Measurements from ENCODE around the gene MMADHC. TPM values are rescaled to one million over a fixed set of nuclear protein-coding genes. Genes with fewer than 3 reads are reported as not detected.

MMADHC gene
- total RNA-seq, 1 experiment from 2014 or later = 135 TPM

DNA sequence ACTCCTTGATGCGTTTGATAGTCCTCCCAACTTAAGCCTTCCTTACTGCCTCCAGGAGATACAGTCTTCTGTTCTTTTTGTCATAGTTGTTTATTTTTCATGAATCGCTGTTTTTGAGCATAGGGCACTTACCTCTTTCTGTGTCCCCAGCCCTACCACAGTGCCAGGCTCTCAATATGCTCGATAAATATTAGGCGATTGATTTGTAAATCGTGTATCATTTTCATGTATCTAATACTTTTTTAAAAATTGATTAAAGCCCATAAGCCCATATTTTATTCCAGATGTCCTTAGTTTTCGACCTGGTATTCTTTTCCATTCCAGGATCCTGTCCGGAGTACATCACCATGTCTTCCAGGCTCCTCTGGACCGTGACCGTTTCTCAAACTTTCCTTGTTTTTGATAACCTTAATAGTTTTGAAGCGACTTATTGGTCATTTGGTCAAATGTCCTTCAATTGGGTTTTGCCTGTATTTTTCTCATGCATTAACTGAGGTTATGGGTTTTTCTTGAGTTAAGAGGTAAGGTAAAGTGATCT is 444 bp upstream of the MMADHC start:
- ChIA-PET CTCF (interaction anchor here (0.9 kb wide), 1 partner anchor 14 kb away, joined by 4 read pairs; no protein-coding TSS in a partner anchor), POLR2A (ENCODE audit: unreplicated experiment) (interaction anchor here (0.6 kb wide), 1 partner anchor 578 kb away, joined by 3 read pairs; no protein-coding TSS in a partner anchor)
- Histone ChIP-seq H3K9me3 (ENCODE audit: insufficient read depth, low read depth) (no peaks in the 10 kb centered on the region), H4K20me1 (ENCODE audit: insufficient read depth) (no peaks in the 10 kb centered on the region), H3F3A (ENCODE audit: insufficient read depth, low read depth) (no peaks in the 10 kb centered on the region), H3K4me1 (replicated peaks; ENCODE audit: insufficient read depth) (peaks cover 16% of the 10 kb centered on the region), H3K27ac (no peak overlapping the region), H3K79me2 (ENCODE audit: low read depth) (peaks cover 41% of the 10 kb centered on the region), H3K36me3 (ENCODE audit: low read depth) (peaks cover 10% of the 10 kb centered on the region; the same call in 1 of the 2 replicates), H3K4me3 (peak overlapping the region; percentile 99), H2AFZ (peak overlapping the region; percentile 99), H3K9me2 (ENCODE audit: insufficient read depth) (no peaks in the 10 kb centered on the region), H3K27me3 (ENCODE audit: insufficient read depth, low read depth) (no peaks in the 10 kb centered on the region), H3K4me2 (peak overlapping the region; percentile 89)
- no peak for TF ChIP-seq CTCF (conservative IDR thresholded peaks at IDR 0.05)
- TF ChIP-seq EZH2 (IDR thresholded peaks at IDR 0.05; ENCODE audit: low read depth) = no peak
- BruUV-seq (replicated peaks) = TSS peak; percentile 76
- DNase-seq = no peak
- intact Hi-C loops (cut with micrococcal nuclease; ENCODE audit: unreplicated experiment) = no loop called here

- Histone ChIP-seq H3K4me3 (peak overlapping the region; percentile 99), H2AFZ (peak overlapping the region; percentile 99), H3F3A (ENCODE audit: insufficient read depth, low read depth) (no peaks in the 10 kb centered on the region), H4K20me1 (ENCODE audit: insufficient read depth) (no peaks in the 10 kb centered on the region), H3K9me2 (ENCODE audit: insufficient read depth) (no peaks in the 10 kb centered on the region), H3K79me2 (ENCODE audit: low read depth) (peaks cover 47% of the 10 kb centered on the region), H3K4me2 (peak overlapping the region; percentile 89), H3K27ac (peak overlapping the region; percentile 90), H3K4me1 (replicated peaks; ENCODE audit: insufficient read depth) (peaks cover 16% of the 10 kb centered on the region), H3K36me3 (ENCODE audit: low read depth) (peaks cover 17% of the 10 kb centered on the region), H3K27me3 (ENCODE audit: insufficient read depth, low read depth) (no peaks in the 10 kb centered on the region), H3K9me3 (ENCODE audit: insufficient read depth, low read depth) (no peaks in the 10 kb centered on the region)
- no TSS peak for BruUV-seq (replicated peaks)
- DNase-seq = no peak
- no peak for TF ChIP-seq EZH2 (IDR thresholded peaks at IDR 0.05; ENCODE audit: low read depth)
- no peak for TF ChIP-seq CTCF (conservative IDR thresholded peaks at IDR 0.05)
- CTCF ChIA-PET = interaction anchor here (0.9 kb wide), 2 partner anchors 13 to 1652 kb away, joined by 3 to 4 read pairs; no protein-coding TSS in a partner anchor
- intact Hi-C loops (cut with micrococcal nuclease; ENCODE audit: unreplicated experiment) = no loop called here
- POLR2A ChIA-PET (ENCODE audit: unreplicated experiment) = interaction anchor here (0.6 to 0.7 kb wide), 4 partner anchors 14 to 1612 kb away, joined by 3 to 9 read pairs (median 4); no protein-coding TSS in a partner anchor
These were observed 716 bp downstream of the MMADHC start for GRCh38 chr2:149586898-149587219.

- H3K36me3 ChIP-seq (ENCODE audit: low read depth) = peaks cover 25% of the 10 kb centered on the region
- no peak for DNase-seq
- TF ChIP-seq EZH2 (IDR thresholded peaks at IDR 0.05; ENCODE audit: low read depth) (no peak), CTCF (conservative IDR thresholded peaks at IDR 0.05) (no peak)
- H3K27ac ChIP-seq = no peak overlapping the region
- H3K4me2 ChIP-seq = peak overlapping the region; percentile 89
- H4K20me1 ChIP-seq (ENCODE audit: insufficient read depth) = no peaks in the 10 kb centered on the region
- peaks cover 16% of the 10 kb centered on the region for H3K4me1 ChIP-seq (replicated peaks; ENCODE audit: insufficient read depth)
- H3F3A ChIP-seq (ENCODE audit: insufficient read depth, low read depth) = no peaks in the 10 kb centered on the region
- no peak overlapping the region for H2AFZ ChIP-seq
- peaks cover 47% of the 10 kb centered on the region for H3K79me2 ChIP-seq (ENCODE audit: low read depth)
- H3K9me3 ChIP-seq (ENCODE audit: insufficient read depth, low read depth) = no peaks in the 10 kb centered on the region
- H3K27me3 ChIP-seq (ENCODE audit: insufficient read depth, low read depth) = no peaks in the 10 kb centered on the region
- no peaks in the 10 kb centered on the region for H3K9me2 ChIP-seq (ENCODE audit: insufficient read depth)
- H3K4me3 ChIP-seq = peak overlapping the region; percentile 99
- ChIA-PET CTCF (no interaction called here), POLR2A (ENCODE audit: unreplicated experiment) (no interaction called here)
- intact Hi-C loops (cut with micrococcal nuclease; ENCODE audit: unreplicated experiment) = no loop called here
- no TSS peak for BruUV-seq (replicated peaks)
These were observed 1.5 kb downstream of the MMADHC start for GRCh38 chr2:149586063-149586462.

Measured in PC-9 (cell line).